Activated CD4-positive, alpha-beta T cell treated with anti-CD3 and anti-CD28 coated beads, Interleukin-10, Interleukin-2, amounts not matched to agents 100 ng/mL and 50 ng/mL, durations not matched to agents 16 hours and 8 hours (primary cell): ENCODE measurements around the gene RAD51B.

ENCODE experiments used
- DNase-seq: peaks from one replicate; pipeline ENCODE4 v3.0.0-alpha.2; 2020

Gene RAD51B

GRCh38 chr14:68523989-68524725 lies 704.6 kb downstream of the RAD51B start:
- no peak for DNase-seq

DNA sequence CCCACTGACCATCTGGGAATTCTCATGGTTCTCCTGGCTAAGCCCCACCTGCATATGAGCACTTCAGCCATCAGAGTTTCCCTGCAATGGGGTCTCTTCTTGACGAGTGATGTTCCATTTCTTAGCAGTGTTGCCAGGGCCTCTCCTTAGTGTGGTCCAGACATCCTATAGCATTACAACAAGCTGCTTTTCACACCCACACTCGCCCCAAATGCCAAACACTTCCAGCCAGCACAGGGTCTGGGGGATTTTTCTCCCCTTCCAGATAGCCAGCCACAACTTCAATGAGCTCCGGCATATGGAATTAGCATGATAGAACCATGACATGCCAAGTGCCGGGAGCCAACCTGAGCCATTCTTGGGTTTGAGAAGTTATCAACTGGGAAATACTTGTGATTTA lies 705.9 kb downstream of the RAD51B start:
- no peak for DNase-seq

GRCh38 chr14:68526512-68527091 lies 707.0 kb downstream of the RAD51B start:
- DNase-seq: no peak

GRCh38 chr14:68527329-68527851 lies 707.8 kb downstream of the RAD51B start:
- no peak for DNase-seq

DNA sequence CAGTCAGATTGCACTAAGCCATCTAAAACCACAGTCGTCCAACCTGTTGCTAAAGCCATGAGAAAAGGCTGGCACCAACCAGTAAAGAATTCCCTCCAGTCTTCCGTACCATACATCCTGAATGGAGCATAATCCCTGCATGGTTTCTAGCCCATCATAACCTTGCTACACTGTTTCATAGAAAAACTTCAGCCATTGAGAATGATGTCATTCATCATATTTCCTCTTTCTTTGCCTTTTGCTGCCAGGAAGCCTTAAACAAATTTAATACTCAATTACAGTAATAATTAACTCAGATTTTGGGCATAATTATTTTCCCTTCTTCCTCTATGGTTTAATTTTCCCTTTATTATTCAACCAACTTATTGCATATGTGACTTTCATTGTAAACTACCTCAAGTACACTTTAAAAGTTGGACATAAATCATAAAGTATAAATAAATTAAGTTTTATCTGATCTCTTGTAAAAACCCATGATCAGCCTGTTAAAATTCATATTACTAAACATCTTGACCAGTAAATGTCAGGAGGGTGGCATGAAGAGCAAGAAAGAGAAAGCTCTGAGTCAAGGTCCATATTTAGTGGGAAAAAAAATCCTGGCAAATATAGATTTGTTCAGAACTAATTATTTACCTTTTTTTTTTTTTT lies 708.6 kb downstream of the RAD51B start:
- no peak for DNase-seq

DNA sequence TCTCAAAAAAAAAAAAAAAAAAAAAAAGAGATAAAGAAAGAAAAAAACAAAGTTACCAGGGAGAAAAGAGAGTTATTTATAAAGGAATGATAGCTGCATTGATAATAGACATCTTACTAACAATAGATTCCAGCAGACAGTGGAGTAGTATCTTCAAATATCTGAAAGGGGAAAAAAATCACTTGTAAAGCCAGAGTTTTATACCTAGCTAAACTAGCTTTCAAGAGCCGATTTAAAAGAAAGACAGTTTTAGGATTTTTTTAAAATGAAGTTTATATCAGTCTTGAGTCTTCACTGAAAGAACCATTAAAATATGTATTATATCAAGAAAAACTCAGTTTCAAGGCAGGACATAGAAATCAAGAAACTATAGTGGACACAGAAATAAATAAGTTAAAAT lies 710.9 kb downstream of the RAD51B start:
- no peak for DNase-seq

GRCh38 chr14:68532496-68532895 lies 712.9 kb downstream of the RAD51B start:
- DNase-seq: no peak

DNA sequence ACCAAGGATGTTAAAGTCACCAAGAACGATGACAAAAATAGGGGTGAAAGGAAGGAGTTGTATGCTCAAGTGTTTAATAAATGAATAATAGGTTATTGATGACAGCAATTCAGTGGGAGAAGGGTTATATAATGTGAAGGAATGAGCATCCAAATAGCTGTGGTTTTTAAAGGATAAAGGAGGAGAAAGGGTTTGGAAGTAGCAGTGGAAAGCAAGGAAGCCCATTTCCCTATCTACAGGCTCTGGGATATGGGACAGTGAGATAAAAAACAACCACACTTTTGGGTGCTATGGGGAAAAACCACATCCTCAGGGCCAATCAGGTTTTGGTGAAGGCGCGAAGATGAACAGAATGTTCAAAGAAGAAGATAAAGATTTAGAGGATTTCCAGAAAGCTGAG lies 714.7 kb downstream of the RAD51B start:
- no peak for DNase-seq

DNA sequence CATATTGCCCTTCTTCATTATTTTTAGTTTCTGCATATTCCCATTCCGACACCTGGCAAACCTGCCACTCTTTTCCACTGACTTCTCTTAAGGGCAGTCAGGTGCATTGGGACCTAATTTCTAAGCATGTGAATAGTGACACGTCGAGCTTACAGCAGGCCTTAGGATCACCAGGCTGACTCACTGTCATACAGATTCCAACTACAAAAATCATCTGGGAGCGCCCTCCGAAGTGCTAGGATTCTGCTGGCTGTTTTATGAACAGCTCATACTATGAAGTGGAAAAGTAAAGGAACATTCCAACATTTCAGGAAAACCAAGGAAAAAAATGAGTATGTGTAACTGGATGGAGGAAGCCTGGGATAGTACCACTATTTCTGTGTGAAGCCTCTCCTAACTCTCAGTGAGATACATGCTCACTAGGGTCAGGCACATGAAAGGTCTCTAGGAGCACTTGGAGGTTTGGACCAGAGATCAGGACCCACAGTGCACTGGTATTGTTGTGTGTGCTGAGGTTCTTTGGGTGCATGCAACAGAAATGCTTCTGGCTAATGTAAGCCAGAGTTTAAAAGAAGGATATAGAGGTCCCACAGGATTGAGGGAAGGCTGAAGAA lies 715.9 kb downstream of the RAD51B start:
- no peak for DNase-seq

DNA sequence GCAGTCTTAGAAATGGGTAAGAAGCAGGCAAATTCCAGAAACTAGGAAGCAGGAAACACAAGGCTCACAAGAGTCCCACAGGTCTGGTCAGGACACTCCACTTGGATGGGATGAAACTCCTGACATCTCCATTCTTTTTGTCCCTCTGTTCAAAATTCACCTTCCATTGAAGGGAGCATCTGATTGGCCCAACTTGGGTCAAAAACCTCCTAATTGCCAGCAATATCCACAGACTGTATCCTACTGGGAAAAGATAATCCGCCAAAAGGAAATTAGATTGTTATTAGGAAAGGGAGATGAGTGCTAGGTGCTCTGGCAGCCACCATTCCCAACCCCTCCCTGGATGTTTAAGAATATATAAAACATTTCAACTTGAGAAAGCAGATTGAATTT lies 716.4 kb downstream of the RAD51B start:
- DNase-seq: no peak

GRCh38 chr14:68538639-68539038 lies 719.1 kb downstream of the RAD51B start:
- DNase-seq: no peak

DNA sequence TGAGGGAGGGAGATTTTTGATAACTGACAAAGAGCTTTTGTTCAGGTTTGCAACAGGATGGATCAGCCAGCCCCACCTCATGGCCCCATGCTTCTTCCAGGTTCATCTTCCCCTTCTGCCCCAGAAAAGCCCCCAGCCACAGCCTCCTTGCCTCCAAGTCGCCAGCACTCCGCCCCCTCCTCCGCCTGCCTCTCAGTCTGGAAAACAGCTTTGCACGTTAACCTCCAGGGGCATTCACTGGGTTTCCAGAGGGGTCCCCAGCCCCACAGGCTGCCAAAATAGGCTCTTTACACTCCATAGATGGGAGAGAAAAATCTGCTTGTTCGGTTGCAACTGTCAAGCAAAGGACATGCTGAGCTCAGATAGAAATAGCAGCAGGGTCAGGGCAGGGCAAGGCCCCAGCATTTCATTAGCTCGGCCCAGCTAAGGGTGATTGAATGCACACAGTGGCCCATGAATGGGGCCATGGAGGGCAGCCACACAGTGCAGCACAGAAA lies 719.7 kb downstream of the RAD51B start:
- DNase-seq: no peak

DNA sequence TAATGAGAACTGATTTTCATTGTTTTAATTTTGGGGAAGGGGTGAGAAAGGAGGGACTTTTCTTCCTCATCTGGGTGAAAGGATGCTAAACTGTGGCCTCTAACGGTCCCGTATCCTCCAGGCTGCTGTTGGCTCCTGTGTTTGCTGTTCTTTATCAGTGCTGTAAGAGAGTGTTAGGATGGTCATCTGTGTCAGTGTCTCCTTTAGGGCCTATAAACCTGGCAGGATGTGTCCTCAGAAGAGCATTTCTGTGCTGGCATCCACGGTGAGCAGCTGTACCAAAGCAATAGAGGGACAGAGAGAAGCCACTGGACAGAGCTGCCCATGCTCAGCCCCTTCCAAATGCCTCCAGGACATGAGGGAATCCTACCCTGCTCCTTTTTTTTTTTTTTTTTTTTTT lies 720.2 kb downstream of the RAD51B start:
- no peak for DNase-seq

GRCh38 chr14:68541178-68541896 lies 721.8 kb downstream of the RAD51B start:
- DNase-seq: no peak

GRCh38 chr14:68542346-68542745 lies 722.8 kb downstream of the RAD51B start:
- no peak for DNase-seq

GRCh38 chr14:68543516-68543915 lies 723.9 kb downstream of the RAD51B start:
- no peak for DNase-seq

GRCh38 chr14:68544081-68544892 lies 724.7 kb downstream of the RAD51B start:
- DNase-seq: no peak

DNA sequence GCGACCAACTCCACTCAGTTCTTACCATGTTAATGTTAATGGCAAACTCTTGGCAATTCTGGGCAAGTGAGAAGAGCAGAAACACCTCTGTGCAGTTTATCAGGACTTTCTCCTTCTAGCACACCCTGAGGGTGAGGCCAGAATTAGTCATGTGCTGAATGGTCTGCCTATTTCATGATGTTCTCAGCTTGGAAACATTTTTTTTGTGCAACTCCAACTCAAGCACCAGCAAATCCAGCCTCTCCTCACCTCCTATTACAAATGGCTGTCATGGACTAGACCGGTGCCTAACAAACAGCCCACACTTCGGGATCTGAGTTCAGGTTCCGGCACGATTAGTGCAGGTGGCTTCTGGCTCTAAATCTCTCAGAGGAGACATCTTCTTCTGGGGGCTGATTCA lies 727.3 kb downstream of the RAD51B start:
- DNase-seq: no peak

- no peak for DNase-seq
Observed at GRCh38 chr14:68547305-68548193, 728.0 kb downstream of the RAD51B start.

GRCh38 chr14:68548194-68549076 lies 728.9 kb downstream of the RAD51B start:
- no peak for DNase-seq
